ENCODE results near the gene TK2.
"Not testable (repeated sequence)": the region's sequence is repeated elsewhere in the genome, so short reads cannot be mapped to it uniquely, and the experiment has no call there.

The TK2 gene

GRCh38 chr16:66568355-66568754, 18.4 kb upstream of the TK2 start:
- ChIA-PET POLR2A (interaction anchor here (1.2 kb wide), 1 partner anchor 16 kb away, joined by 3 read pairs; the partner anchor contains the start of gene CKLF), CTCF (interaction anchor here (0.8 kb wide), 1 partner anchor 186 kb away, joined by 3 read pairs; no protein-coding TSS in a partner anchor)
- no peak for DNase-seq (ENCODE audit: low read depth, low spot score)
- H3K4me3 ChIP-seq (ENCODE audit: low read depth, low read length) = no peak overlapping the region
- TF ChIP-seq CTCF (IDR thresholded peaks at IDR 0.05; ENCODE audit: insufficient read depth, low read length, missing control alignments) = no peak

GRCh38 chr16:66567270-66567669, 17.3 kb upstream of the TK2 start:
- DNase-seq (ENCODE audit: low read depth, low spot score); CTCF ChIA-PET; POLR2A ChIA-PET; H3K4me3 ChIP-seq (ENCODE audit: low read depth, low read length): not testable (repeated sequence)

GRCh38 chr16:66566051-66566901, 16.4 kb upstream of the TK2 start, which contains the start of gene CMTM1:
CMTM1 (plus strand) TSS chr16:66566439; CDS start chr16:66566514, 75 bp downstream.
- no peak within 1 kb of the TSS for H3K4me3 ChIP-seq (ENCODE audit: low read depth, low read length)
- ChIA-PET POLR2A (interaction anchor here (1.2 kb wide), 1 partner anchor 9 kb away, joined by 3 read pairs; no protein-coding TSS in a partner anchor), CTCF (interaction anchor here (0.9 to 4.2 kb wide), 2 partner anchors 9 to 42 kb away, joined by 3 to 15 read pairs; no protein-coding TSS in a partner anchor)
- DNase-seq (ENCODE audit: low read depth, low spot score) = no peak
- TF ChIP-seq CTCF (IDR thresholded peaks at IDR 0.05; ENCODE audit: insufficient read depth, low read length, missing control alignments) = no peak

- ChIA-PET POLR2A (interaction anchor here (0.9 to 1.8 kb wide), 2 partner anchors 11 kb away, joined by 3 to 9 read pairs; partner anchors contain the start of gene CKLF), CTCF (interaction anchor here (0.9 to 4.2 kb wide), 13 partner anchors 9 to 305 kb away, joined by 3 to 15 read pairs (median 4); partner anchors contain the start of gene CKLF)
- H3K4me3 ChIP-seq (ENCODE audit: low read depth, low read length) = no peak overlapping the region
Observed at GRCh38 chr16:66563574-66564334, 13.8 kb upstream of the TK2 start.

GRCh38 chr16:66562986-66563385, 13.1 kb upstream of the TK2 start:
- ChIA-PET POLR2A (interaction anchor here (0.9 kb wide), 1 partner anchor 11 kb away, joined by 3 read pairs; the partner anchor contains the start of gene CKLF), CTCF (interaction anchor here (0.6 to 4.2 kb wide), 11 partner anchors 8 to 306 kb away, joined by 3 to 15 read pairs (median 4); partner anchors contain the start of genes CKLF and NAE1)
- TF ChIP-seq CTCF (IDR thresholded peaks at IDR 0.05; ENCODE audit: insufficient read depth, low read length, missing control alignments) = no peak
- no peak for DNase-seq (ENCODE audit: low read depth, low spot score)
- no peak overlapping the region for H3K4me3 ChIP-seq (ENCODE audit: low read depth, low read length)

More at GRCh38 chr16:66563574-66564334, 13.8 kb upstream of the TK2 start:
- no peak for TF ChIP-seq CTCF (IDR thresholded peaks at IDR 0.05; ENCODE audit: insufficient read depth, low read length, missing control alignments)
- no peak for DNase-seq (ENCODE audit: low read depth, low spot score)

GRCh38 chr16:66562409-66562808, 12.5 kb upstream of the TK2 start:
- H3K4me3 ChIP-seq (ENCODE audit: low read depth, low read length) = no peak overlapping the region
- no peak for DNase-seq (ENCODE audit: low read depth, low spot score)
- ChIA-PET CTCF (interaction anchor here (0.6 to 4.2 kb wide), 8 partner anchors 11 to 307 kb away, joined by 3 to 15 read pairs (median 4); partner anchors contain the start of genes CKLF and NAE1), POLR2A (no interaction called here)
- TF ChIP-seq CTCF (IDR thresholded peaks at IDR 0.05; ENCODE audit: insufficient read depth, low read length, missing control alignments) = no peak

Data from AG04449 (cell line).